Inferior parietal cortex (tissue), 1 donor: ENCODE data around the gene DCP2.

ENCODE experiments used
- DNase-seq: peaks from one replicate; pipeline ENCODE4 v3.0.0-alpha.2; 2016; ENCODE audit errors: extremely low spot score

DCP2 gene

DNA sequence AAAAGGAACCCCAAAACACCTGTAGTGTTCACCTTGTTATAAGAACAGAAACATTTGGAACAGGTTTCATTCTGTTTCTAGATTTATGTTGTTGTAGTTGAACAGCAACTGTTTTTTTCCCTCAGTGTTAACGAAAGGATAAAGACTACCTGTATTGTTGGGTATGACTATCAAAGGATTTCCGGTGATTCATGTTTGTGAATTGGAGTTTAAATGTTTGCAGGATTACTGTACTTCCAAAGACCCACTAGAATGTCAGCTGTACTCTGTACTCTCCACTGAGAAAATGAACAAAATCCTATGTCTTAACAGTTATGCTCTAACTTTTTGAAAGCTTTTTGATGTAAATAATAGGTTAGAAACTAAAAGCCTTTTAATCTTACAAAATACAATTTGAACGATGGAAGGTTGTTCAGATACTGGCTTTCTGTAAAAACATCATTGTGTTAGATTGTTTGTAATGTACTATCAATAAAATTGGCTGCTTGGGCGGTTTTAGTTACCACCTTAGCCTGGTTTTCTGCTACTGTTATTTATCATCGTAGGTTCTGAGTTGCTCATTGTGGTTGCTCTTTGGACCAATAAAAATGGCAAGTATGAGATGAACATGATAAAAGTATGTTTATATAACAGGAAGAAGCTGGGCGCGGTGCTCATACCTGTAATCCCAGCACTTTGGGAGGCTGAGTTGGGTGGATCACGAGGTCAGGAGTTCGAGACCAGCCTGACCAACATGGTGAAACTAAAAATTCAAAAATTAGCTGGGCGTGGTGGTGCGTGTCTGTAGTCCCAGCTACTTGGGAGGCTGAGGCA lies 44.1 kb downstream of the DCP2 start:
- DNase-seq: no peak

DNA sequence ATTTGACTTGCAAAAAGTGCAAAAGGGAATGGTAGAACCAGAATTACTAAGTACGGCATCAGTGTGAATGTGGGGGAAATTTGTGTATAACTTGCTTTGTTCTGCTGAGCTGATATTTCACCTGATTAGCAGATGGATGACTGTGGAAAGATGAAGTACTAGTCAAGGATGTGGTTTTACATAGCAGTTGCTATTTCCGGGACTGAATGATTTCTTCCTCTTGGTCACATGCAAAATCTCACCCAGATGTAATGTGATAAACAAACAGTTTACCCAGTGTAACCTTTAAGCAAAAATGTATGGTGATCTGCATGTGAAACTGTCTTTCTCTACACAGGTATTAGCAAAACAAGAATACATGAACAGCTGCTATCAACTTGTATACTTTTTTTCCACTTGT lies 46.1 kb downstream of the DCP2 start:
- no peak for DNase-seq

DNA sequence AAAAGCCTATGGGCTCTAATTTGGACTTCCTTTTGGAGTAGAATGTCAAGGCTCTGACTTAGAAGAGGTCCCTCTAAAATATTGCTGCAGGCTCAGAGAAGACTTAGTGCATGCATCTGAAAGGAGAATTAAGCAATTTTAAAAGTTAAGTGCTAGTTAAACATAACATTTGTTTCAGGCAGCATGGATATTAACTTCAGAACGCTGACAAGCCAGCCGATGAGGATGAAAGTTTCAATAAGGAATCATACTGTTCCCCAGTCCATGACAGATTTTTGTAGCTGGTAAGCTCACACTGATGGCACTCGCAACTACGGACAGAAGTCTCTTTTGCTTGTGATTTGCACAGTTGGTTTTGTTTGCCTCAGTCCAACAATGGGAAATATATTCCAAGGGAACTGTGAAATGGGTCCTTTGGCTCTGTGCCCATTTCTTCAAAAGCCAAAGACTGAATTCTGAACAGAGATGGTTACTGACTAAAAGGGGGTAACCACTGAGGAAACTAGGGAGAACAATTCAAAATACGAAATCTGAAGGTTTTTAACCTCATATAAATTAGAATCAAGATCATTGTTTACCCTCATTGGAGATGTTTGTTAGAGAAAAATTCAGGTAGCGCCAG lies 47.6 kb downstream of the DCP2 start:
- DNase-seq: no peak

DNA sequence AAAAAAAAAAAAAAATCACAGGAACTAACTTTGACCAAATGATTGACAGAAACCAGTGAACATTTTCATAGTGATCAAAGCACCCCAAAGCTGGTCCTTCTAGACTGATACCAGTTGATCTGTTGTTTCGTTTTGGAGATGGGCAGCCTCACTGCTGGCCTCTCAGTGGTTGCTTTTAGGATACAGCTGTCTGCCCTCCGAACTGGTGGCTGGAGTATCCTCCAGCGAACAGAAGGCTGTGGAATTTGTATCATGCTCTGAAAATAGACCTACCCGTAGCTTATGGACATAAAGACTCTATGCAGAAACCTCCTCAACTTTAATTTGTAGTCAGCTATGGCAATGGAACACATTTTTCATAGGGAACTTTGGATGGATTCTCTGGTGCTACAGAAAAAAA lies 49.0 kb downstream of the DCP2 start:
- no peak for DNase-seq

DNA sequence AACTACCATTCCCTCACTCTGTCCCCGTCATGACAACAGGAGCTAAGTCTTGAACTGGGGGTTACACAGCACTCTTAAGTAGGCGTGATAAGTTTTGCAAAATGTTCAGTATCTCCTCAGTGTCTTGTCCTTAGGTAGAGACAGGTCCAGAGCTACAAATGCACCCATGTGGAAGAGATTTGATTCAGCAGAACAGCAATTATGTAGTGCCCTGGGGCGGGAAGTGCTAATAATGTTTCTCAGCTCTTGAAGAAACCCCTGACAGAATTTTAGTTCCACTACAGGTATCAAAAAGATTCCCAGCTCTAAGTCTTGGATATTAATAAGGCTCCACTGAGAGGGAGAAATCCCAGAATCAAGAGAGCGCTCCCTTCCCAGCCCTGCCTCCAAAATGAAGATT lies 49.6 kb downstream of the DCP2 start:
- no peak for DNase-seq

DNA sequence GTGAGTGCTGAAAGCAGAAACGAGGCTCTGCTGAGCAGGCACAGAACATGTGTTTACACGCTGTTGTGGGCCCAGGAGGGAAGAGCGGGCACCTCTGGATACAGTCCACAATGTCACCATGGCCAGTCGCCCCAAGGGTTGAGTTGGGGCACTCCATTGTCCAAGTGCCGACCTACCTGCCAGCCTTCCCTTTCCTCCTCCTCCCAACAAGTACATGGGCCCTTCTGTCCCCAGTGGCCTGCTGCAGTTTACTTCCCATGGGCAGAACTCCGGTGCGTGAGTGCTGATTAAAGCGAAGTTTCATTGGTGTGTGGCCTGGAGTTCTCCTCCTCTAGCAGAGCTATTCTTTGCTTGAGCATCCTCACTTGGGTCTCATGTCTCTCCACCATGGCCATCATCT lies 50.4 kb downstream of the DCP2 start:
- no peak for DNase-seq

DNA sequence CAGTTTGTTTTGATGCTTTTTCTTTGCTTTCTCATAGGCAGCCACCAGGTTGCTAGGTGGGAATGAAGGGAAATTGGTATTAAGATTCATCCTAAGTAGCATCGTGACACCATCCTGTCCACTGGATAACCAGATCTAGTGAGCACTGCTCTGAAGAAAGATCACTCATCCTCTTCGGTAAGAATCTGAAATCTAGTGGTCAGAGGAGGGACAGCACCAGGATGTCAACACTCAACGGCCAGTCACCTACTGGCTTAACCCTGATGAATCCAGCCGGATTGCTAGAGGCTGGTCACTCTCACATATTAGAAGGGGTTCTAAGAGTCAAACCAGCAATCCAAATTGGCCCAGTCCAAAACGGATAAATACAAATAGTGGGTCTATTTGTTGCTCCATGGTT lies 50.8 kb downstream of the DCP2 start:
- no peak for DNase-seq

DNA sequence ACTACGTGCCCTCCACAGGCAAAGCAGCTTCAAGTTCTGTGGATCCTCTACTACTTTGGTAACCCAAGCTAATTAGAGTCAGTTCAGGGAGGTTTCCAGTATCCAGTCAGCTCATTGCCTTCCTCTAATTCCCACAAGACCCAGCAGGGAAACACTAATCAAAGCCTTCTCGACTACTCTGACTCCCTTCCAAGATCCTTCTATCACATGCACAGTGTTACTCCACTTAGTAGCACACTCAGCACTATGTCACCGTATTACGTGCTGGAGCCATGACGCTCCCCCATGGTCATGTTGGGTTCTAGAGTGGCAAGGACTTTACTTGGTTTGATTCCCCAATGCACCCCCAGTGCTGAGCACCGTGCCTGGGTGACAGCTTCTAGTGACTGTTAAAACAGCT lies 53.0 kb downstream of the DCP2 start:
- no peak for DNase-seq

DNA sequence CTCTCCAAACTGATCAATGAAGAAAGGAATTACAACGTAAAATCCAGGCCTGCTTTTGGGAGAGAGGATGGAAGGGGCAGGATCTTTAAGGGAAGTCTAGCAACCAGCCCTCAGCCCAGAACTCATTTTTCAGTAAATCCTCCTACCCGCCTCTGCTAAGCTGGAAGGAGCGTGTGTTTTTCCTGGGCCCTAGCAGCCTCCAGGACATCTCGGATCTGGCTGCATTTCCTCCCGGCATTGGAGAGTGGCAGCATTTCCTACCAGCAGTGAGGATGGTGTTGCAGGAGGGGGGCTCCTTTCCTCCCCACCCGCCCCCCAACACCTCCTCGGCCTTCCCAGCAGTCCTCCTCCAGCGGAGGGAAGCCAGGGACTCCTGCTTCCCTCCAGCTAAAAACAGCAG lies 54.5 kb downstream of the DCP2 start:
- DNase-seq: no peak

DNA sequence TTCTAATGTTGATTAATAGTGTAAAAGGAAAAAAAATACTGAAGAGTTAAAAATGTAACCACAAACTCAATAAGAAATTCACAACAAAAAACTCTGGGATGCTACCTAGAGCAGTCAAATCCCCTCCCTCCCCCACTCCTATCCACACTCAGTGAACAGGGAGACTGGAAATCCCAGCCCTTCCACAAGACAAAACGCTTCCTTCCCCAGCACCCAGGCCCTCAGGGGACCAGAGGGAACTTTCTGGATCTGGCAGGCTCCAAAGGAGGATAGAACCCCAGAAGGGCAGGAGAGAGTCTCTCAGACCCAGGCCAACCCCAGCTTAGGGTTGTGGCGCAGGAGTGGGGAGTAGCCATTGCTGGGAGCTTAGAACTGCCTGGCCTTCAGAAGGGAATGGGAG lies 55.0 kb downstream of the DCP2 start:
- no peak for DNase-seq

DNA sequence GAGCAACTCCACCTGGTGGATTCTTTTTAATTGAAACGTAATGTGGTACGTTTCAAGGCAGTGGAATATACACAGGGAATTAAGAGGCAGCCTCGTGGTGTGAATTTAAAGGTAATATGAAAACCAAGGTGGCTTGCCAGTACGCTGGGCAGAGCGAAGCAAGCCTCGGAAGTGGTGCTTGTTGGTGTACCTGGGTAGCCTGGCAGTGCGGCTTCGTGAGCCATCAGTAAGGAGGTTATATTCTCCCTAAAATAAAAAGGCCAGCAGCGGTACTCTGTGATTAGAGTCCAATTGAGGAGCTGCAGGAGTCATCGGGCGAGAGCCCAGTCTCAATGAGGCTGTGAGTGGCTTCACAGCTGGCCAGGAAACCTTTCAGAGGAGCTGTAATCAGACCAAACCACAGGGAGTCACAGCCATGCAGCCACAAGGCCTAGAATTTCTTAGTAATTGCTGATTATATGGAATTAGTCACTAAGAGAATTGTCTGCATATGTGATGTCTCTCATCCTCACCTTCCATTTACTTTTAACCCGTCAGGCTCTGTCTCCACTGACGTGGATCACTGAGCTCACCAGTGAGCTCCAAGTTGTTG lies 57.7 kb downstream of the DCP2 start:
- no peak for DNase-seq

DNA sequence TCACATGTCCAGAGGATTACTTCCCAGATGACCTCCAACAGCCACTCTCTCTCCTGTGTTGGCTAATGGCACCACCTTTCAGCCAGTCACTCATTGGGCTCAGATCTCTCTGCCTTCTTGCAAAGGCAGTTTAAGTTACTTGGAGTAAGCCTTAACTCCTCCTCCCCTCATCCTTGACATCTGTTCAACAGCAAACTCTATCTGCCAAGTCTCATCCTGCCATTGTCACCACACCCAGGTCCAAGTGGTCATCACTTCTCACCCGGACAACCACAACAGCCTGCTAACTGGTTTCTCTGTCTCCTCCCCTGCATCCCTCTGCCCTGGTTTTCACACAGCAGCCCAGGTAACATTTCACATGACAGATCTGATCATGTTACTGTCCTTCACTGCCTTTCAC lies 58.5 kb downstream of the DCP2 start:
- DNase-seq: no peak

DNA sequence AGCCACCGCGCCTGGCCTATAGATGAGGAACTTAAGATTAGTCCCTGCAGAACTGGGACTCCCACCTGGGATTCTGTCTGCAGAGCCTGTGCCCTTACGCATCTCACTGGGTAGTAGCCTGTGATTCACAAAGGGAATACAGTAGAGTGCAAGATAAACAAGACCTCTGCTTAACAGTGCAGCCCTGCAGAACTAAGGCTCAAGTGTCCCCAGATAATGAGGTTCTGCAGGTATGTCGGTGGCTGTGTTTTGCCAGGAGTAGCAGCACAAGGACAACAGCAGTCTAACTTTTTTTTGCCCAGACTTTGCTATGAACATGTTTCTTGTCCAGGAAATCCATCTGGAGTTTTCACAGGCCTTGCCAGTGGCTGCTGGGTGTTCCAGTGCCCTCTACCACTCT lies 59.7 kb downstream of the DCP2 start:
- no peak for DNase-seq

DNA sequence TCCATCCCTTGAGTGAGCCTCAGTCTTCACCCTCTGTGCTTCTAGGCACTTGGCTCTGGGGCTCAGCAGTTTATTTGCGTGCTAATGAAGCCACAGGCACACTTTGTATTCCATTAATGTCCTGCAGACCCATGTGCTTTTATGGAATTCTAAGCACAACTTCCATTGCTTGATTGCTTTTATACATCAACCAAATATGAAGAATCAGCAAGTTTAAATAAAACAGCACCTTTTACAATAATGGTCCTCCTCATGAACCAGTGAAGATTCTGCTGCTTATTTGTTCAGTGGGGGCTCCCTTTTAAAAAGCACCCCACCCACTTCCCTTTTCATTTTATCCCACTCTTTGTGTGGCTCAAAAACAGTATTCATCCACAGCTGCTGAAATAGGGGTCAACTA lies 60.2 kb downstream of the DCP2 start:
- no peak for DNase-seq

DNA sequence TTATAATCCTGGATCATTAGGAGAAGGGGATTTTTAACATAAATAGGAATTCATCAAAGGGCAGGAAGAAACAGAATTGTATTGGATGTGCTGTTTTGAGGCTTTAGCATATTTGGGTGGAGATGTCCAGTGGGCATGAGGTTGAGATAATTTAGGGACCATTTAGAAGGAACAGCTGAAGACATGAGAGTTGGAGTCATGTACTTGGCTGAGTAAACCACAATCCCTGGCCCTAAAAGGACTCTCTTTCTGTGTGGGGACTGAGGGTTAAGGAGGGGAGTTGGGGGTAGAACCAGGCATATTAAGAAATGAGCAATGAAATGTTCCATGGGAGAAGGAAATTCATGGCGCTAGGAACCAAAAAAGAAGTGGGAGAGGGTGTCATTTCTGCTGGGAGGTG lies 61.5 kb downstream of the DCP2 start:
- DNase-seq: no peak

DNA sequence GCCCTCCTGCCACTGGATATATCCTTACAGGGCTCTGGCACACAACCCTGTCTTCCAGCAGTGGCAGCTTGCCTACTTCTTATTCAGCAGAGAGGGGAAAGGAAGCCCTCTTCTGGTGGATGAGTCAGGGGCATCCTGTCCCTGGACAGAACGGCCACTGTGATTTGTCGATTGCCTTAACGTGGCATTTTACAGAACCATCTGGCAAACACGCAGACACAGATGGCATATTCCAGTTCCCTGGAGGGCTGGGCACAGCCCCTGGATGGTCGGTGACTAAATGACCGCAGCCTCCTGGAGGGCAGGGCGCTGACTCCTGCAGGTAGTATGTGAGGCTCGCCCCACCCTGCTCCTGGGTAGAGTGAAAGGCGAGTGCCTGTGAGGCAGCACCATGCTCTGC lies 62.1 kb downstream of the DCP2 start:
- no peak for DNase-seq

DNA sequence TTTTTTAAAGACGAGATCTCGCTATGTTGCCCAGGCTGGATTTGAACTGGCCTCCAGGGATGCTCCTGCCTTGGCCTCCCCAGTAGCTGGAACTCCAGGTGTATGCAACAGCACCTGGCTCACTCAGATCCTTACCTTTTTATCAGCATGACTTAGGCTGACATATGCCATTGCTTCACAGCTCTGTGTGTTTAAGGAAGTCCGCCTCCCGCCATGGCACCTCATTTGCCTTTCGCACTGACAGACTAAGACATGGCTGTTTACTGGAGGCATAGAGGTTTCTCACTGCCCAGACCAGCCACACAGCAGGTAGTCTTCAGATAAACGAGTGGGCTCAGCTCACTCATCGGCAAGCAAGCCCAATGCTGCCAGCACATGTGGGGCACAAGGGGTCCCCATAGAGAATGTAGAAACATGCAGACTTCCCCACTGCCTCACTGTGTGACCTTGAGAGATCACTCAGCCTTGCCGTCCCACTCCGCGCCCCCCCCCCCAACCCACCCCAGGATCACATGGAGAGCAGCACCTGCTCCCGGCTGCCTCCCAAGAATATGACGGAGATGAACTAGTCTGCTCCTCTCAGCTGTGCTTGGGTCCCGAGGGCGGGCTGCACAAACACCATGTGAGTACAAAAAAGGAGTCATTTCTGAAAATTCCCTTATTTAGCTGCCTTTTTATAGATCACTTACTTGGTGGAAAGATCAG lies 62.8 kb downstream of the DCP2 start:
- DNase-seq: no peak

DNA sequence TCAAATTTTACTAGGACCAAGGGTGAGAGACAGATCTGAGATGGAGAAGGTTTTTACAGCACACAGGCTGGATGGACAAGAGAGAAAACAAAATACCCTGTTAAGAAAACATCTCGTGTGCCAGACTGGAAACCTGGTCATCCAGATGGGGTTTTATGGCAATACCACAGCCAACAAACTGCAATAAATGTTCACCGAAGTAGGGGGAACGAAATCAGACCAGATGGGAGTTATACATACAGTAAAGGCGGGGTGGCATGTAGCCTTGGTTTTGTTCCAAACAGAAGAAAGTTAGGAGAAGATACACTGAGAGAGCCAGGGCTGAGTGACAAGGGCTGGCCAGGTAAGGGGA lies 63.3 kb downstream of the DCP2 start:
- no peak for DNase-seq

DNA sequence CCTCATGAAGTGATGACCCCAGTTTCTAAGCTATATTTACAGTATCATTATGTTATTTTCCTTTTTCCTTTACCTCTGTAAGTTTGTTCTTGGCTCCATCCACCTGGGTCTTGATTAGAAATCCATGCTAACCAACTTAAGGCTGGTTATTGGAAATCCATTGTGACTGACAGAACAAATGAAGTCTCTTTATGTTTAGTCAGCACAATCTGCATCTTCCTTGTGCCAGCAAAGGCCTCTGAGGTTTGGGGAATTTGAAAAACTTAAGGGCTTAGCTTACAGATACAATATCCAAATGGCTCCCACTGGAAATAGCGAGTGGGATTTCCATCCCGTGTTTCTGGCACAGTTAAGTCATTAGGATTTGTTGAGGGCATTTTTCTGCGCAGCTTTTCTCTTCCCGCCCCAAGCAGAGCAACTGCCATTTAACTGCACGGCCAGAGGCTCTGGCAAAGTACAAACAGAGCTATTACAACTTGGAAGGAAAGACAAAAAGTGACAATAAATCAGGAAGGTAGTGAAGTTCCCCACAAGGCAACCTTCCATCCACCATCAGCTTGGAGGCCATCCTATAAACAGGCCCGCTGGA lies 64.2 kb downstream of the DCP2 start:
- DNase-seq: no peak

DNA sequence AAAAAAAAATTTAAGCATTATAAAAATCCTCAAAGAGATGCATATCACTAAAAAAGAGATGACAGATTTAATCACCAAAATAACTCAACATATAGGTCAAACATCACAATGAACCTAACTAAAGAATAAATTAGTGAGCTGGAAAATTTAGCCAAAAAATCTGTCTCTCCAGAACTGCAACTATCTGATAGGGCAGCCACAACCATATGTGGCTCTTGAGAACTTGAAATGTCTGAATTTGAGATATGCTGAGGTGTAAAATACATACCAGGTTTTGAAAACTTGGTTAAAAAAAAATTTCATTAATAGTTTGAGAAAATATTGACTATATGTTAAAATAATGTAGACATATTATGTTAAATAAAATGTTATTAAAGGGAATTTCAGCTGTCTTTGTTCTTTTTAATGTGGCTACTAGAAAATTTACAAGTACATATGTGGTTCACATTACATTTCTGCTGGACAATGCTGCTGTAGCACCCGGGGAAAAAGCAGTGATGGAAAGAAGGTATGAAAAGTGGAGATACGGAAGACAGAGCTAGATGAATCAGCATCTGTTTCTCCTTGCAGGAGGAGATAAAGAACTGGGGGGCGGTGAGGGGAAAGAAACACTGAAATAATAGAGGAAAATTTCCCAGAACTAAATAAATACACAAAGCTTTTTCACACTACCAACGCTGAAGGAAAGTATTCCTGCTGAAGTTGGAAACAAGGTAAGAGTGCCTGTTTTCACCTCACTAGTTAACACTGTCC lies 66.1 kb downstream of the DCP2 start:
- DNase-seq: no peak

DNA sequence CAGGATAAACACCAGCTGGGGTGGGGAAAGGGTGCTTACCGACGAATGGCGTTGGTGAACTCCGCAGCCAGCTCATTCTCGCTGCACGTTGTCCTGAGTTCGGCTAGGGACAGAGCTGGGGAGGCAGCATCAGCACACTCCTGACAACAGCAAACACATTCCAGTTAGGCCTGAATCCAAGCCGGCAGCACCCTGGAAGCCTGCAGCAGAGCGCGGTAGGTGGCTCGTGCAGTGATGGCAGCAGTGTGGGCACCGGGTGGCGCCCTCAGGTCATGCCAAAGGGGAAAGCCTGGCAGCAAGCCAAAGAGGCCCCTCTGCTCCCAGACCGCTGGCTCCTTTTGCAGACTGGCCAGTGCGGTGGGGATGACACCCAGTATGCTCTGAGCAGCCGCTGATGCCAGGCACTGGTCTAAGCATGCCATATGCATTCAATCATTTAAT lies 66.9 kb downstream of the DCP2 start:
- DNase-seq: no peak
